IPS-NIHi7 (cell line): ENCODE data around the gene DLL4.

Experiments used
- DNase-seq: peaks from one replicate; pipeline ENCODE4 v3.0.0; 2012; ENCODE audit warnings: mixed read lengths; ENCODE audit errors: extremely low spot score

DLL4 gene

GRCh38 chr15:40988156-40988555 is 59.0 kb downstream of the DLL4 start:
- no peak for DNase-seq
